ENCODE results near the gene DBN1. TPM values are rescaled to one million over a fixed set of nuclear protein-coding genes. Genes with fewer than 3 reads are reported as not detected.

Gene DBN1
- total and polyA plus RNA-seq, 9 of the 15 experiments (the other 6 are each of a cell fraction or from before 2014, with no cell fraction given), result 0.25 to 87.2 (median 27.9) TPM

DNA sequence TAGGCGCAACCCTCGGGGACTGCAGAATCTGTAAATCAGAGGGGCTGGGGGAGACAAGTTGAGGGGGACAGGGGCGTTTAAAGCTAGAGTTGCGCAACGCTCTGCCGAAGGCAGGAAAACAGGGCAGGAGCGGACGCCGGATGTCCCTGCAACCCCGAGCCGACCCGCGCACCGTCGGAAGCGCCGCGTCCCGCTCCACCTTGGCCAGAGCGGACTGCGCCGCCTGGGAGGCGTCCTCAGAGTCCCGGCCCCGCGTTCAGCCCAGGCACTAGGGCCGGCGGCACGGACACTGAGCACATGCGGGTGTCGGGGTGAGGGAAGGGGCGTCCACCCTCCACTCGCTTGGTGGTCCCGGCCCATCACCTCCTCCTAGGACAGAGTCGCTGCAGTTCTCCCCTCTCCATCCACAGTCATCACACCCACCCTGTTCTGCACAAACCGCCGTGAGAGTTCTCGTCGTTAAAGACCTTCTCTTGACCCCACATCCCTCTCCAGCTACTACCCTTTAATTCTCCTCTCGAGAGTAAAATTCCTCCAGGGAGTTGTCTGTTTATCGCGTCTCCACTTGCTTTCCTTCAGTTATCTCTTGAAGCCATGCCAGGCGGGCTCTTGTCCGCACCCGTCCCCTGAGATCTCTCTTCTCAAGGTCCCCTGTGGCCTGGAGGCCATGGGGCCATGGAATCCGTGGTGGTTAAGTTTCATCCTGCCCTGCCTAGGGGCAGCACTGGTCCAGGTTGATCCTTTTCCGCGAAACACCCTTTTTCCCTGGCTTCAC lies 24.8 kb upstream of the DBN1 start (continued):
- TF ChIP-seq, protein P1, sequence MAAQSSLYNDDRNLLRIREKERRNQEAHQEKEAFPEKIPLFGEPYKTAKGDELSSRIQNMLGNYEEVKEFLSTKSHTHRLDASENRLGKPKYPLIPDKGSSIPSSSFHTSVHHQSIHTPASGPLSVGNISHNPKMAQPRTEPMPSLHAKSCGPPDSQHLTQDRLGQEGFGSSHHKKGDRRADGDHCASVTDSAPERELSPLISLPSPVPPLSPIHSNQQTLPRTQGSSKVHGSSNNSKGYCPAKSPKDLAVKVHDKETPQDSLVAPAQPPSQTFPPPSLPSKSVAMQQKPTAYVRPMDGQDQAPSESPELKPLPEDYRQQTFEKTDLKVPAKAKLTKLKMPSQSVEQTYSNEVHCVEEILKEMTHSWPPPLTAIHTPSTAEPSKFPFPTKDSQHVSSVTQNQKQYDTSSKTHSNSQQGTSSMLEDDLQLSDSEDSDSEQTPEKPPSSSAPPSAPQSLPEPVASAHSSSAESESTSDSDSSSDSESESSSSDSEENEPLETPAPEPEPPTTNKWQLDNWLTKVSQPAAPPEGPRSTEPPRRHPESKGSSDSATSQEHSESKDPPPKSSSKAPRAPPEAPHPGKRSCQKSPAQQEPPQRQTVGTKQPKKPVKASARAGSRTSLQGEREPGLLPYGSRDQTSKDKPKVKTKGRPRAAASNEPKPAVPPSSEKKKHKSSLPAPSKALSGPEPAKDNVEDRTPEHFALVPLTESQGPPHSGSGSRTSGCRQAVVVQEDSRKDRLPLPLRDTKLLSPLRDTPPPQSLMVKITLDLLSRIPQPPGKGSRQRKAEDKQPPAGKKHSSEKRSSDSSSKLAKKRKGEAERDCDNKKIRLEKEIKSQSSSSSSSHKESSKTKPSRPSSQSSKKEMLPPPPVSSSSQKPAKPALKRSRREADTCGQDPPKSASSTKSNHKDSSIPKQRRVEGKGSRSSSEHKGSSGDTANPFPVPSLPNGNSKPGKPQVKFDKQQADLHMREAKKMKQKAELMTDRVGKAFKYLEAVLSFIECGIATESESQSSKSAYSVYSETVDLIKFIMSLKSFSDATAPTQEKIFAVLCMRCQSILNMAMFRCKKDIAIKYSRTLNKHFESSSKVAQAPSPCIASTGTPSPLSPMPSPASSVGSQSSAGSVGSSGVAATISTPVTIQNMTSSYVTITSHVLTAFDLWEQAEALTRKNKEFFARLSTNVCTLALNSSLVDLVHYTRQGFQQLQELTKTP (IDR thresholded peaks at IDR 0.05; ENCODE audit: low read depth in 1 of 2, partially characterized antibody in 2 of 2), result no peak
- TF ChIP-seq PHF21A (IDR thresholded peaks at IDR 0.05; ENCODE audit: borderline replicate concordance, low read depth) (no peak; the same call in 1 of the 2 replicates), MEF2D (tag; conservative IDR thresholded peaks at IDR 0.05; ENCODE audit: low read depth) (0 out of 2 replicates have a peak, but pooled peaks have one; percentile 24), NCOA1 (IDR thresholded peaks at IDR 0.05; ENCODE audit: low read depth) (0 out of 2 replicates have a peak, but pooled peaks have one; percentile 12), TEAD1 (CRISPR knock-in tag; IDR thresholded peaks at IDR 0.05) (0 out of 4 replicates have a peak, but pooled peaks of 1 of the 2 experiments have one; percentile 66), MTA3 (IDR thresholded peaks at IDR 0.05; ENCODE audit: borderline replicate concordance) (0 out of 2 replicates have a peak, but pooled peaks have one; percentile 1), HDAC2 (IDR thresholded peaks at IDR 0.05) (0 out of 2 replicates have a peak, but pooled peaks have one; percentile 7), MTA2 (IDR thresholded peaks at IDR 0.05; ENCODE audit: low read depth) (peak; percentile 38; the same call in 1 of the 2 replicates), HDAC1 (IDR thresholded peaks at IDR 0.05) (0 out of 4 replicates have a peak, but pooled peaks of 1 of the 2 experiments have one; percentile 58)
- TF ChIP-seq, protein P2, sequence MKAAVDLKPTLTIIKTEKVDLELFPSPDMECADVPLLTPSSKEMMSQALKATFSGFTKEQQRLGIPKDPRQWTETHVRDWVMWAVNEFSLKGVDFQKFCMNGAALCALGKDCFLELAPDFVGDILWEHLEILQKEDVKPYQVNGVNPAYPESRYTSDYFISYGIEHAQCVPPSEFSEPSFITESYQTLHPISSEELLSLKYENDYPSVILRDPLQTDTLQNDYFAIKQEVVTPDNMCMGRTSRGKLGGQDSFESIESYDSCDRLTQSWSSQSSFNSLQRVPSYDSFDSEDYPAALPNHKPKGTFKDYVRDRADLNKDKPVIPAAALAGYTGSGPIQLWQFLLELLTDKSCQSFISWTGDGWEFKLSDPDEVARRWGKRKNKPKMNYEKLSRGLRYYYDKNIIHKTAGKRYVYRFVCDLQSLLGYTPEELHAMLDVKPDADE (conservative IDR thresholded peaks at IDR 0.05; ENCODE audit: control insufficient read depth, low read depth, low read length), result peak; percentile 55; the same call in 1 of the 2 replicates
- TF ChIP-seq, protein P3, sequence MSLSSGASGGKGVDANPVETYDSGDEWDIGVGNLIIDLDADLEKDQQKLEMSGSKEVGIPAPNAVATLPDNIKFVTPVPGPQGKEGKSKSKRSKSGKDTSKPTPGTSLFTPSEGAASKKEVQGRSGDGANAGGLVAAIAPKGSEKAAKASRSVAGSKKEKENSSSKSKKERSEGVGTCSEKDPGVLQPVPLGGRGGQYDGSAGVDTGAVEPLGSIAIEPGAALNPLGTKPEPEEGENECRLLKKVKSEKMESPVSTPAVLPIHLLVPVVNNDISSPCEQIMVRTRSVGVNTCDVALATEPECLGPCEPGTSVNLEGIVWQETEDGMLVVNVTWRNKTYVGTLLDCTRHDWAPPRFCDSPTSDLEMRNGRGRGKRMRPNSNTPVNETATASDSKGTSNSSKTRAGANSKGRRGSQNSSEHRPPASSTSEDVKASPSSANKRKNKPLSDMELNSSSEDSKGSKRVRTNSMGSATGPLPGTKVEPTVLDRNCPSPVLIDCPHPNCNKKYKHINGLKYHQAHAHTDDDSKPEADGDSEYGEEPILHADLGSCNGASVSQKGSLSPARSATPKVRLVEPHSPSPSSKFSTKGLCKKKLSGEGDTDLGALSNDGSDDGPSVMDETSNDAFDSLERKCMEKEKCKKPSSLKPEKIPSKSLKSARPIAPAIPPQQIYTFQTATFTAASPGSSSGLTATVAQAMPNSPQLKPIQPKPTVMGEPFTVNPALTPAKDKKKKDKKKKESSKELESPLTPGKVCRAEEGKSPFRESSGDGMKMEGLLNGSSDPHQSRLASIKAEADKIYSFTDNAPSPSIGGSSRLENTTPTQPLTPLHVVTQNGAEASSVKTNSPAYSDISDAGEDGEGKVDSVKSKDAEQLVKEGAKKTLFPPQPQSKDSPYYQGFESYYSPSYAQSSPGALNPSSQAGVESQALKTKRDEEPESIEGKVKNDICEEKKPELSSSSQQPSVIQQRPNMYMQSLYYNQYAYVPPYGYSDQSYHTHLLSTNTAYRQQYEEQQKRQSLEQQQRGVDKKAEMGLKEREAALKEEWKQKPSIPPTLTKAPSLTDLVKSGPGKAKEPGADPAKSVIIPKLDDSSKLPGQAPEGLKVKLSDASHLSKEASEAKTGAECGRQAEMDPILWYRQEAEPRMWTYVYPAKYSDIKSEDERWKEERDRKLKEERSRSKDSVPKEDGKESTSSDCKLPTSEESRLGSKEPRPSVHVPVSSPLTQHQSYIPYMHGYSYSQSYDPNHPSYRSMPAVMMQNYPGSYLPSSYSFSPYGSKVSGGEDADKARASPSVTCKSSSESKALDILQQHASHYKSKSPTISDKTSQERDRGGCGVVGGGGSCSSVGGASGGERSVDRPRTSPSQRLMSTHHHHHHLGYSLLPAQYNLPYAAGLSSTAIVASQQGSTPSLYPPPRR (CRISPR knock-in tag; IDR thresholded peaks at IDR 0.05; ENCODE audit: borderline replicate concordance), result 0 out of 2 replicates have a peak, but pooled peaks have one; percentile 42
- TF ChIP-seq, protein P4, sequence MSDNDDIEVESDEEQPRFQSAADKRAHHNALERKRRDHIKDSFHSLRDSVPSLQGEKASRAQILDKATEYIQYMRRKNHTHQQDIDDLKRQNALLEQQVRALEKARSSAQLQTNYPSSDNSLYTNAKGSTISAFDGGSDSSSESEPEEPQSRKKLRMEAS (CRISPR knock-in tag; IDR thresholded peaks at IDR 0.05), result peak; percentile 65

Data from K562 (cell line).